ENCODE data around the gene COQ7. TPM values are rescaled to one million over a fixed set of nuclear protein-coding genes. Genes with fewer than 3 reads are reported as not detected.

The COQ7 gene
- total RNA-seq, 2 experiments from 2014 or later = 13.2 to 16.0 TPM

DNA sequence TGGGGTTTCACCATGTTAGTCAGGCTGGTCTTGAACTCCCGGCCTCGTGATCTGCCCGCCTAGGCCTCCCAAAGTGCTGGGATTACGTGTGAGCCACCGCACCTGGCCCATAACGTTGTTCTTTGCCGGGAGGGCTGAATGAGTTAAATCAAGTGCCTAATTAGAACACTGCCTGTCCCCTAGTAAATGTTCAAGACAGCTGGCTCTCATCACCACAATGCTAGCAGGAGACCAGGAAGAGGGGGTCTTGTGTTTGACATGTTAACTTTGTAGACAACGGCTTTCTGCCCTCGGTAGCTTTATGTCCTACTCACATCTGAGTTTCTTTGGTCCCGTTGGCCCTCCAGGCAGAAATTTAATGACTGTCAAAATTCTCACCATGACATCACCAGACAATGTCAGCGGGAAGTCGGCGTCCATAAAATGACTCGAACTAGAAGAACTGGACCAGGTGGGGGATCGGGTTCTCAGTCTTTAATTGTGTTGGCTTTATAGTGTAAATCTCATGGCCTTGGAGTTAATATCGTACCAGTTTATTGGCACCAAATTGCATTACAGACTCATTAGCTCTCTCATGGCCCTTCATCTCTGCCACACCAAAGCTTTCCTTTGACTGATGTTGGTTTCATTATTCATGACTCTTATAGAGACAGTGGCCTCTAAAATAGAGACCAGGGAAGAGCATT is 34.9 kb downstream of the COQ7 start:
- CTCF ChIA-PET = interaction anchor here (1.1 kb wide), 1 partner anchor 35 kb away, joined by 3 read pairs; the partner anchor contains the start of gene COQ7
- Mint-ChIP-seq H3K27ac (no peak overlapping the region), H3K36me3 (ENCODE audit: low read depth) (peaks cover 3% of the 10 kb centered on the region), H3K4me3 (no peak overlapping the region), H3K9me3 (ENCODE audit: low read depth) (peaks cover 7% of the 10 kb centered on the region), H3K27me3 (peaks cover 8% of the 10 kb centered on the region), H3K4me1 (no peaks in the 10 kb centered on the region)
- POLR2A ChIA-PET = no interaction called here
- ATAC-seq (no peak), DNase-seq (no peak)
- intact Hi-C loops (cut with DNase I, micrococcal nuclease) = no loop called here

DNA sequence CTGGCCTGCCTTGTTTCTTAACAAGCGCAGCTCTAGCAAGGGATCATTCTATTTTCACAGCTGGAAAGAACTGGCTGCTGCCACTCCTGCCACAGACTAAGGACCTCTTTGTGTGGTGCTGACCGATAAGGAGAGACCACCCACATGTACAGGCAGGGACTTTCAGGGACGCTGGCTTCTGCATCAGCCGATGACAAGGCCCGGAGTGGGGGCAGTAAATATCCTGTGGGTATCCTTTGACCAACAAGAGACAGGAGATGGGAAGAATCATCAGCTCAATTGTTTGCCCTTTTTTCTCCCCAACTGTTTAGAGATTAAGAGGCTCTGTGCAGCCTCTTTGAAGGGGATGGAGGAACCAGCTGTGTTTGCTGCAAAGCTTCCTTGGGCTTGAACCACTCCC is 37.2 kb downstream of the COQ7 start:
- DNase-seq = no peak
- Mint-ChIP-seq H3K36me3 (ENCODE audit: low read depth) (no peaks in the 10 kb centered on the region), H3K9me3 (ENCODE audit: low read depth) (no peaks in the 10 kb centered on the region), H3K27me3 (peaks cover 3% of the 10 kb centered on the region), H3K27ac (no peak overlapping the region), H3K4me1 (peaks cover 7% of the 10 kb centered on the region), H3K4me3 (no peak overlapping the region)
- ChIA-PET POLR2A (no interaction called here), CTCF (interaction anchor here (1.0 kb wide), 1 partner anchor 19 kb away, joined by 3 read pairs; no protein-coding TSS in a partner anchor)
- intact Hi-C loops (cut with DNase I, micrococcal nuclease) = no loop called here
- no peak for ATAC-seq

DNA sequence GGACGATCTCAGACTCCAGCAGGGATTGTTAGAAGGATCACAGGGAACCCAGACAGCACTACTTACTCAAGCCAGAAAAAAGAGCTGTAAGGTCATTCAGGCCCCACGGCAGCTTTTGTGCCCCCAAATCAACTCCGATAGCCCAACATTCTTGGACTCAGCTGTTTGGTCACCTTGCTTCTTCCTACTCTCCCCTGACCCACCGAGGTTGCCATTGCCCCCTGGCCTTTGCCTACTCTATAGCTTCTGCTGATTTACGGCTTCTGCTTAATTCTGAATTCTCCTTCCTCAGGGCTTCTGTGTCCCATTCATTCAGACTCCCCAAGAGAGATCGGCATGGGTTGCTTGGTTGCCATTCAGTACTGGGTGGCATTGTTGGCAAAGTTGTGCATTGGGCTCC is 37.7 kb downstream of the COQ7 start:
- H3K36me3 Mint-ChIP-seq (ENCODE audit: low read depth) = no peaks in the 10 kb centered on the region
- peaks cover 5% of the 10 kb centered on the region for H3K27me3 Mint-ChIP-seq
- ChIA-PET POLR2A (no interaction called here), CTCF (interaction anchor here (1.0 to 1.3 kb wide), 2 partner anchors 19 to 75 kb away, joined by 3 to 5 read pairs; no protein-coding TSS in a partner anchor)
- H3K27ac Mint-ChIP-seq = no peak overlapping the region
- intact Hi-C loops (cut with DNase I, micrococcal nuclease) = no loop called here
- H3K4me1 Mint-ChIP-seq = peaks cover 7% of the 10 kb centered on the region
- H3K4me3 Mint-ChIP-seq = no peak overlapping the region
- DNase-seq (no peak), ATAC-seq (no peak)
- H3K9me3 Mint-ChIP-seq (ENCODE audit: low read depth) = no peaks in the 10 kb centered on the region

DNA sequence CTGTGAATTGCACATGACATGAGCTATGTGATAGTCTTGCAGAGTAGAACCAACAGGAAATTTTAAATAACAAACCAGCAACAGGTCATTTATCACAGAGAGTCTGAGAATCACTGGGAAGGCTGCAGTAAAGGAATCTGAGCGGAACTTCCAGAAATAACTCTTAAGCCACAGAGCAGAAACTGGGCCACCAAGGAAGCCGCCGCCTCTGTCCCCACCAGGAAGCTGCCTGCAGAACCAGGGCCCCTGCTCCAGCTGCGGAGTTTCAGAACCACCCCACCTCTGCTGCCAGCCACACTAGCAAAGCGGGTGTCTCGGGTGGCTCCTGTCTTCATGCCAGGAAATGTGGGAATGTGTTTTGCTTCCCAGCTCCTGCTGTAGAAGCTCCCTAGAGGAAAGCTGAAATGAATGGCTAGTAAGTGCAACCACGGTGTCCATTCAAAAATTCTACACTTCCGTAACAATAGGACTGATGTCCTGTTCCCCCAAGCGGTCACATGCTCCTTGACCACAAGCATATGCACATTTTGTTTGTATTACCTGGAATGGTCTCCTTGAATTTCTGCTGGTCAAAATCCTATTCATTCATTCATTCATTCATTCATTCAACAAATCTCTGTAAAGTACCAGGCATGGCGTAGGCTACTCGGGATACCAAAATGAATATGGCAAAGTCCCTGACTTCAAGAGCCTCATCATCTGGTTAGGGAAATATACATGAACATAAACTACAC is 38.6 kb downstream of the COQ7 start:
- DNase-seq = no peak
- Mint-ChIP-seq H3K9me3 (ENCODE audit: low read depth) (no peaks in the 10 kb centered on the region), H3K4me1 (peaks cover 7% of the 10 kb centered on the region), H3K27me3 (peaks cover 5% of the 10 kb centered on the region), H3K27ac (no peak overlapping the region), H3K4me3 (no peak overlapping the region), H3K36me3 (ENCODE audit: low read depth) (no peaks in the 10 kb centered on the region)
- intact Hi-C loops (cut with DNase I, micrococcal nuclease) = no loop called here
- no peak for ATAC-seq
- ChIA-PET CTCF (interaction anchor here (0.6 to 1.3 kb wide), 4 partner anchors 9 to 74 kb away, joined by 3 to 5 read pairs (median 3); no protein-coding TSS in a partner anchor), POLR2A (no interaction called here)

DNA sequence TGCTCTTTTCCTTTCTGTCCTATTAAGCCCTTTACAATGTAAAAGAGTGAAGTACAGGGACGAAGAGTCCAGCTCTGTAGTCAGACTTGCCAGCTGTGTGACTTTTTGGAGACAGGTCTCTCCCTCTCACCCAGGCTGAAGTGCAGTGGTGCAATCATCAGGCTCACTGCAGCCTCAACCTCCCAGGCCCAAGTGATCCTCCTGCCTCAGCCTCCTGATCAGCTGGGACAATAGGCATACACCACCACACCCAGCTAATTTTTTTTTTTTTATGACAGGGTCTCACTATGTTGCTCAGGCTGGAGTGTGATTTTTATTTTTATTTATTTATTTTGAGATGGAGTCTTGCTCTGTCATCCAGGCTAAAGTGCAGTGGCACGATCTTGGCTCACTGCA is 39.2 kb downstream of the COQ7 start:
- Mint-ChIP-seq H3K36me3 (ENCODE audit: low read depth) (no peaks in the 10 kb centered on the region), H3K4me3 (no peak overlapping the region), H3K27ac (no peak overlapping the region), H3K9me3 (ENCODE audit: low read depth) (no peaks in the 10 kb centered on the region), H3K4me1 (peaks cover 7% of the 10 kb centered on the region), H3K27me3 (peaks cover 5% of the 10 kb centered on the region)
- POLR2A ChIA-PET = no interaction called here
- CTCF ChIA-PET = interaction anchor here (1.3 kb wide), 1 partner anchor 21 kb away, joined by 3 read pairs; no protein-coding TSS in a partner anchor
- ATAC-seq (no peak), DNase-seq (no peak)
- intact Hi-C loops (cut with DNase I, micrococcal nuclease) = no loop called here

DNA sequence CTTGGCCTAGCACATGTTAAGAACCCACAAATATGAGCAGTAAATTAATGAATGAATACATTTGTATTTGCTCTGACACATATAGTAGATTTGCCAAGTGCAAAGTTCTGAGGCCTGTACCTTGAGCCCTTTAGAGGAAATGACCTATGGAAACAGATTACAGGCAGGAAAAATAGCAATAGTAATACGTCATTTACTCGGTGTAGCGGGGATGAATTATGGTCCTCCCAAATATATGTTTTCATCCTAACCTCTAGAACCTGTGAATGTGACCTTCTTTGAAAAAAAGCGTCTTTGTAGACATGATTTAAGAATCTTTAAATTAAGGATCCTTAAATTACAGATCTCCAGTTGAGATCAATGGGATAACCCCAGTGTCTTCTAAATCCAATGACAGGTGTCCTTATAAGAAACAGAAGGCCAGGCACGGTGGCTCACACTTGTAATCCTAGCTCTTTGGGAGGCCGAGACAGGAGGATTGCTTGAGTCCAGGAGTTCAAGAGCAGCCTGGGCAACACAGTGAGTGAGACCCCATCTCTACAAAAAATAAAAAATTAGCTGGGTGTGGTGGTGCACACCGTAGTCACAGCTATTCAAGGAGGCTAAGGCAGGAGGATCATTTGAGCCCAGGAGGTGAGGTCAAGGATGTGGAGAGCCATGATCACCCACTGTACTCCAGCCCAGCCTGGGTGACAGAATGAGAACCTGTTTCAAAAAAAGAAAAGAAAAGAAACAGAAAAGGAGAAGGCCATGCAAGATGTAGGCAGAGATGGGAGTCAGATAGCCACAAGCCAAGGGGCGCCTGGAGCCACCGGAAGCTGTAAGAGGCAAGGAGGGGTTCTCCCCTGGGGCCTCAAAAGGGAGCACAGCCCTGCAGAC is 41.2 kb downstream of the COQ7 start:
- ChIA-PET POLR2A (no interaction called here), CTCF (interaction anchor here (0.8 kb wide), 1 partner anchor 23 kb away, joined by 4 read pairs; no protein-coding TSS in a partner anchor)
- intact Hi-C loops (cut with DNase I, micrococcal nuclease) = no loop called here
- no peaks in the 10 kb centered on the region for H3K9me3 Mint-ChIP-seq (ENCODE audit: low read depth)
- H3K36me3 Mint-ChIP-seq (ENCODE audit: low read depth) = no peaks in the 10 kb centered on the region
- ATAC-seq (no peak), DNase-seq (no peak)
- peaks cover 16% of the 10 kb centered on the region for H3K27me3 Mint-ChIP-seq
- H3K27ac Mint-ChIP-seq = no peak overlapping the region
- peaks cover 11% of the 10 kb centered on the region for H3K4me1 Mint-ChIP-seq
- H3K4me3 Mint-ChIP-seq = no peak overlapping the region

DNA sequence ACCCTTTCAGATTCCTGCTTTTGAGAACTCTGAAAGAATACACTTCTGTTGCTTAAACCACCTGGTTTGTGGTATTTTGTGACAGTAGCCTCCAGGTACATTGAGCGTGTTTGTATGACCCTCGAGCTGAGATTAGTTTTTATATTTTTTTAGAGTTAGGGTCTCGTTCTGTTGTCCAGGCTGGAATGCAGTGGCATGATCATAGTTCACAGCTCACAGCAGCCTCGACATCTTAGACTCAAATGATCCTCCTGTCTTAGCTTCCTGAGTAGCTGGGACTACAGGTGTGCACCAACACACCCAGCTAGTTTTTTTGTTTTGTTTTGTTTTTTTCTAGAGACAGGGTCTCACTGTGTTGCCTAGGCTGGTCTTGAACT is 41.9 kb downstream of the COQ7 start:
- Mint-ChIP-seq H3K4me3 (no peak overlapping the region), H3K27me3 (peaks cover 16% of the 10 kb centered on the region), H3K9me3 (ENCODE audit: low read depth) (no peaks in the 10 kb centered on the region), H3K4me1 (peaks cover 11% of the 10 kb centered on the region), H3K36me3 (ENCODE audit: low read depth) (no peaks in the 10 kb centered on the region), H3K27ac (no peak overlapping the region)
- ATAC-seq = no peak
- CTCF ChIA-PET = interaction anchor here (0.8 kb wide), 1 partner anchor 23 kb away, joined by 4 read pairs; no protein-coding TSS in a partner anchor
- intact Hi-C loops (cut with DNase I, micrococcal nuclease) = no loop called here
- no peak for DNase-seq
- POLR2A ChIA-PET = interaction anchor here (0.6 kb wide), 1 partner anchor 665 kb away, joined by 5 read pairs; no protein-coding TSS in a partner anchor

DNA sequence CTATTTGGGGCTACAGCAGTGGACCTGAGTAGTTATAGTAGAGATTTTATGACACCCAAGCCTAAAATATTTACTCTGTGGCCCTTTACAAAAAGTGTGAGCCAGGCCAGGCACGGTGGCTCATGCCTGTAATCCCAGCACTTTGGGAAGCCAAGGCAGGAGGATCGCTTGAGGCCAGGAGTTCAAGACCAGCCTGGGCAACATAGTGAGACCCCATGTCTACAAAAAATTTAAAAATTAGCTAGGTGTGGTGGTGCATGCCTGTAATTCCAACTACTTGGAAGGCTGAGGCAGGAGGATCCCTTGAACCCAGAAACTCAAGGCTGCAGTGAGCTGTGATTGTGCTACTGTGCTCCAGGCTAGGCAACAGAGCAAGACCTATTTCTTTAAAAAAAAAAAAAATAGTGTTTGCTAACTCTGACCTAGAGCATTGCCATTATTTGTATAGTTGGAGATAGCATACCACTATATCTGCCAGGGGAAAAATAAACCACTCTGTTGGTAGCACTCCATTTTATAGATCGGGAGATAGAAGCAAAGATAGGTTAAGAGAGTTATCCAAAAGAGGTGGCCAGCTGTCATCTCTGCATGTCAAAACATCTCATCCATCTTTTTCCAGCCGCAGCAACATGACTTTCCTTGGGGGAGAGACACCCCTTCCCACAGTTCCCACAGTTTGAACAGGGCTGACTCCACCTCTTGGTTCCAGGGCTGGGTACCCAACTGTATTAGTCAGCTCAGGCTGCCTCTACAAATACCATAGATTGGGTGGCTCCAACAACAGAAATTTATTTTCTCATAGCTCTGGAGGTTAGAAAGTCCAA is 43.3 kb downstream of the COQ7 start:
- Mint-ChIP-seq H3K27me3 (peaks cover 16% of the 10 kb centered on the region), H3K9me3 (ENCODE audit: low read depth) (no peaks in the 10 kb centered on the region), H3K36me3 (ENCODE audit: low read depth) (no peaks in the 10 kb centered on the region), H3K27ac (no peak overlapping the region), H3K4me1 (peaks cover 11% of the 10 kb centered on the region), H3K4me3 (no peak overlapping the region)
- ChIA-PET POLR2A (no interaction called here), CTCF (no interaction called here)
- ATAC-seq (no peak), DNase-seq (no peak)
- intact Hi-C loops (cut with DNase I, micrococcal nuclease) = no loop called here

DNA sequence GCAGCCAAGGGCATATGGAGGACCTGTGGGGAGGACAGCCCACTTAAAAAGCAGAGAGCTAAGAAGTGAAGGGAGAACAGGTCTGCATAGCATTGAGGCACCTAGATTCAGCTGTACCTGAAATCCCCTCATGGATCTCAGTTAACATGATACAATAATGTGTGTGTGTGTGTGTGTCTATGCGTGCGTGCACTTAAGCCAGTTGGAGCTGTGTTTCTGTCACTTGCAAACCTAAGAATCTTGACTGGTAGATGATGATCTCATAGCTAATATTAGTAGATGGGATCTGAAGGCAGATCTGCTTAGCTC is 44.6 kb downstream of the COQ7 start:
- intact Hi-C loops (cut with DNase I, micrococcal nuclease) = no loop called here
- CTCF ChIA-PET = interaction anchor here (0.8 to 0.9 kb wide), 2 partner anchors 24 to 26 kb away, joined by 3 read pairs; no protein-coding TSS in a partner anchor
- ATAC-seq (no peak), DNase-seq (no peak)
- no peaks in the 10 kb centered on the region for H3K36me3 Mint-ChIP-seq (ENCODE audit: low read depth)
- peaks cover 17% of the 10 kb centered on the region for H3K27me3 Mint-ChIP-seq
- H3K27ac Mint-ChIP-seq = no peak overlapping the region
- POLR2A ChIA-PET = no interaction called here
- no peak overlapping the region for H3K4me3 Mint-ChIP-seq
- H3K4me1 Mint-ChIP-seq = peaks cover 11% of the 10 kb centered on the region
- H3K9me3 Mint-ChIP-seq (ENCODE audit: low read depth) = no peaks in the 10 kb centered on the region

DNA sequence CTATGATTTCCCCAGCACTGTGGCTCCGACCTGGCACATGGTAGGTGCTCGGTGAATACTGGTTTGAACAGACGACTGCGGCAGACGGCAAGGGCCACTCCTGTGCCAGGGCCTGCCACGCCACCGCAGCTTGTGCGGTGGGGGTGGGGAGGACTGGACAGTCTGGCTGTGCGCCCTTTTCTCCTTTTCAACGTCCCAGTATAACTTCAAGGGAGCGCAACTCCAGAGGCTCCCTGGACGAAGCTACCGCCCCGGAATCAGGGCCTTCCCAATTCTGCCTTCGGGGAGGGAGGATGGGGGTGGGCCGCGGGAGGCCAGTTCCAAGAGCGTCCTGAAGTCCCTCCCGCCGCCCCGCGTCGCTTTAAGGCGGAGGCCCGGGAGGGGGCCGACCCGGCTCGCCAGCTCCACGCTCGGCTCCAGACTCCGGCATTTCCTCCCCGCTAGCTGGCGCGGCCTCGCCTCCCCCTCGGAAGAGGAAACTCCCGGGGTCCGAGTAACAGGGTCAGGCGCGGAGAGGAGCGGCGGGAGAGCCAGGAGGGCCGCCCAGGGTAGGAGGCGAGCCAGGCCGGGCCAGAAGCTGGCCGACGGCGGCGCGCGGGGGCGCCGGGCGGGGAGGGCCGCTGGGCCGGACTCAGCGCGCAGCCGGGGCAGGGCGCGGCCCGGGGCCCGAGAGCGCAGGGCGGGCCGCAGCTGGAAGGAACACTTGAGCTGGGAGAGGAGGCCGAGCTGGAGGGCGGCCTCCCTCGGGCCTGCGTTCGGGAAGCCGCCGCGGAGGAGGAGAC is 46.4 kb downstream of the COQ7 start, which contains the start of gene ITPRIPL2:
Gene ITPRIPL2, plus strand, starts transcription at position 388 of the 782 bp plus-strand sequence. CDS start 498 bp downstream, outside the sequence.
- ATAC-seq (peak; percentile 45), DNase-seq (peak; percentile 45)
- no peaks in the 10 kb centered on the region for H3K36me3 Mint-ChIP-seq (ENCODE audit: low read depth)
- POLR2A ChIA-PET = no interaction called here
- H3K27ac Mint-ChIP-seq = peak within 1 kb of the TSS; percentile 63
- intact Hi-C loops (cut with DNase I, micrococcal nuclease) = no loop called here
- no peaks in the 10 kb centered on the region for H3K9me3 Mint-ChIP-seq (ENCODE audit: low read depth)
- CTCF ChIA-PET = interaction anchor here (0.6 kb wide), 1 partner anchor 87 kb away, joined by 3 read pairs; no protein-coding TSS in a partner anchor
- peaks cover 17% of the 10 kb centered on the region for H3K4me1 Mint-ChIP-seq
- H3K27me3 Mint-ChIP-seq = peaks cover 19% of the 10 kb centered on the region
- H3K4me3 Mint-ChIP-seq = peak within 1 kb of the TSS; percentile 56

Measured in activated CD4-positive, alpha-beta T cell treated with anti-CD3 and anti-CD28 coated beads for 36 hours (primary cell).